Hepatic stellate cell (primary cell): Measurements from ENCODE around the gene COQ10A.

ENCODE experiments used
- DNase-seq: peaks from one replicate; pipeline ENCODE4 v3.0.0; 2011; ENCODE audit warnings: low spot score

The COQ10A gene

DNA sequence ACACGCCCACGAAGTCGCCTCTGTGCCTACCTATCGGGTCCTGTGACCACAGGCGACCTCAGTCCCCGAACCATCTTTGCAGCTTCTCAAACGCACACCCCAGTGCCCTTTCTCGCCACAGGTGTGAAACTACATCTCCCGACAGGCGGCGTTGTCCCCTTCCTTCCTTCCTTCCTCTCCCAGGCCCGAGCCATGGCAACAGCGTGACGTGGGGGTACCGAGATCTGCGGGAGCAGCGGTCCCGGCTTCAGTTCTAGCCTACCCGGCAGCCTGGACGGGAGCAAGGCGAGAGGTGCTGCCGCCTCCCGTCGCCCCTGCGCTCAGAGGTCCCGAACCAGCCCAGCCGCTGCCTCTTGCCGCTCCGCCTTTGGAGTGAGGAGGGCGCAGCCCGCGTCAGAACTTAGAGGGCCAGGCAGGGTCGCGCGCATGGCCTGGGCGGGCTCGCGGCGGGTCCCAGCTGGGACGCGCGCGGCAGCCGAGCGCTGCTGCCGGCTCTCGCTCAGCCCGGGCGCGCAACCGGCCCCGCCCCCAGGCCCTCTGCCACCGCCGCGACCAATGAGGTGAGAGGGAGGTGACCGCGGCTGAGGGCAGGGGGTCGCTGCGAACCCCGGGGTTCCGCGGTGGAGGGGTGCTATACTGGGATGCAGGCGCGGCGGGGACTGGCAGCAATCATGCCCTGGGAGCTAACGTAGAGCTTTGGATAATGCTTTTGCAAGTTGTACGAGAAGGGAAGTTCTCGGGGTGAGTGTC is at the start of gene COQ10A:
Gene COQ10A, plus strand, starts transcription at position 250 of the 750 bp plus-strand sequence. Its CDS starts 177 bp downstream, at position 427.
- peak; percentile 95 for DNase-seq

DNA sequence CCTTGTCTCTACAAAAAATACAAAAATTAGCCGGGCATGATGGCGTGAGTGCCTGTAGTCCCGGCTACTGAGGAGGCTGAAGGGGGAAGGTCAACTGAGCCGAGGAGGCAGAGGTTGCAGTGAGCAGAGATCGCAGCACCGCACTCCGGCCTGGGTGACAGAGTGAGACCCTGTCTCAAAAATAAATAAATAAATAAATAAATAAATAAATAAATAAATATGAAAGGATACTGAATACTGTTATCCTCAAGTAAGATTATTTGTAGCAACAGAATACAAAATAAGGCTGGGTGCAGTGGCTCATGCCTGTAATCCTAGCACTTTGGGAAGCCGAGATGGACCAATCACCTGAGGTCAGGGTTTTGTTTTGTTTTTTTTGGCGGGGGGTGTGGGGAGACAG is 46.9 kb upstream of the COQ10A start:
- DNase-seq: no peak

DNA sequence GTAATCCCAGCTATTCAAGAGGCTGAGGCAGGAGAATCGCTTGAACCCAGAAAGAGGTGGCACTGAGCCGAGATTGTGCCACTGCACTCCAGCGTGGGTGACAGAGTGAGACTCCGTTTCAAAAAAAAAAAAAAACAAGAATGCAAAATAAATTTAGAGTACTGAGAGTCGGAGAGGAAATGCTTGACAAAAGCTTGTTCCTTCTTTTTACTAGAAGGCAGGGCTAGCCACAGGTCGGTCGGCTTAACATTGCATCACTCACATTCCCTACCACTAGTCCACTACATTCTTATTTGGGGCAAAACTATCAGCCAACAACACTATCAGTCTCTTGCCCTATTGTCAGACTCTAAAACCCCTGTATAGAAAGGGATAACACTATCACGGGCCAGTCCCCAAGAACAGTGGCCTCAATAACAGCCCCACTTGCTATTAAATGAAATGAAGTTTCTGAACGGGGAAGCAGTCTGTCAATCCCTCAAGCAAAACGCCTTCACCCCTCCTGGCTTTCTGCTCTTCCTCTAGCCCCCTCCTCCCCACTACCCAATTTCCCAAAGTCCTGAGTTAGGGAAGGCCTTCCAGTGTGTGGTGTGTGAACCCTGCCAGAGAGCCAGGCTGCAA is 46.0 kb upstream of the COQ10A start:
- DNase-seq: peak; percentile 64

DNA sequence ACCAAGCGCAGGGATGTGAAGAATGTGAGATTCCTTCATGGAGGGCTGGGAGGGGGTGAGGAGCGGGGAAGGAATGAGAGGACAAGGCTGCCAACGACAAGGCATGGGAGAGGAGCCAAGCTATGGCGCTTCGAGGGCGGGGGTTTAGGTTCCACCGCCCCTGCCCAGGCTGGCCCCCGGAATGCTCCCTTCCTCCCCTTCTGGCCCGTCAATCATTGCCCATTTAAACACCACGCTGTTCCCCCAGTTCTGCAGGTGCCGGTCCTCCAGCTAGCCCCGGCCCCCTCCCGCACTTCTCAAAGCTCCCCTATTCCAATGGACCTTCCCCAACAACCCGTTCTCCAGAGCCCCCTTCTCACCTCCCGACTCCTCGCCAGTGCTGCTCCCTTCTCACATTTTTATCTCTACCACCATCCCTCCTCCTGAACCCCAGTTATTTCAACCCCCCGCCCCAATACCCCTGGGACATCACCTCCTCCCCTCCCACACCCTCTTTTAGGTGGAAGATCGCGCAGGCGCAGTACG is 45.4 kb upstream of the COQ10A start:
- DNase-seq: peak; percentile 93

DNA sequence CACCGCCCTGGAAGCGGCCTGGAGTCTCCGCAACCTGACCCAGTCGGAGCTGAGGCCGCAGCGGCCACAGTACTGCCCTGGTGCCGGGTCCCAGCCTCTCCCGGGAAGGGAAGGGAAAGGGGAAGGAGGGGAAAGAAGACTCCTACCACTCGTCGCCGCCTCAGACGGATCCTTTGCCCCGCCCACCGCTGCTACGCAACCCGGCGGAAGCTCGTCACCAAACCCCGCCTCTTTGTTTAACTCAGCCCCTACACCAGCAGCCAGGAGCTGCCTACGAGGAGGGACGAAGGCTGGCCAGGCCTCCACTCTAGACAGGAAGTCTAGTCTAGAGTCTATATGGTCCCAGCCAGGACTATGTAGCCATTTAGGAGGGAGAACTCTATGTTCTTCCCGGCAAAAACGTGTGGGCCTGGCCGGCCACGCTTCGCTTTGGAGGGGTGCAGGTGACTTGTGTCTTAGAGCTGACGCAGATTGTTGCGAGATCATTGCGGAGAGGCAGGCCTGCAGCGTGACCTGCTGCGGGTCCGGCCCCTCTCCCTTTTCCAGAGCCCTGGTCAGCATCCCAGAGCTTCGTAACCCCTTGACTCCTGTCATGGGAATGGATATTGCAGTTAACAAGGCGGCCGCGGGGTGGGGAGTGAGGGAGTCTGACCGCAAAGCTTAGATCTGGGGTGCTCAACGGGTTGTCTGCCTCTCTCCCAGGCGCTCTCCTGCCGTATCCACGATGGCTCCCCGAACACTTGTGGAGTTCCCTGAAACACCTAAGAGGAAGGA is 44.8 kb upstream of the COQ10A start, which contains the start of gene RNF41:
Gene RNF41, minus strand, starts transcription at position 166 of the 774 bp plus-strand sequence. CDS start 7,875 bp downstream, outside the sequence.
- peak; percentile 98 for DNase-seq

DNA sequence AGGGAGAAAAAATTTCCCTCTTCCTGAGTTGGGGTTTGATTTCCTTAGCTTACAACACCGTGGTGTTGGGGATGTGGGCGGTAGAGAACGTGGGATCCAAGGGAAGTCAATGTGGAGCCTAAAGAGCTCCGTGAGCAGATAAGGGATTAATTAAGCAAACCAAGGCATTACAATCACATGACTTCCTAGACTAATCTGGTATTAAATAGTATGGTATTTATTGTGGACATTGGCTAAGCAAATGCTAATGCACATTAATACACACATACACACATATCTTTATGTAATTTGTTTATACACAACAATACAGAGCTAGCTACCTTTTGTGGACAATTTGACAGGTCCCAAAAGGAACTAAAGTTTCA is 44.2 kb upstream of the COQ10A start:
- DNase-seq: no peak

DNA sequence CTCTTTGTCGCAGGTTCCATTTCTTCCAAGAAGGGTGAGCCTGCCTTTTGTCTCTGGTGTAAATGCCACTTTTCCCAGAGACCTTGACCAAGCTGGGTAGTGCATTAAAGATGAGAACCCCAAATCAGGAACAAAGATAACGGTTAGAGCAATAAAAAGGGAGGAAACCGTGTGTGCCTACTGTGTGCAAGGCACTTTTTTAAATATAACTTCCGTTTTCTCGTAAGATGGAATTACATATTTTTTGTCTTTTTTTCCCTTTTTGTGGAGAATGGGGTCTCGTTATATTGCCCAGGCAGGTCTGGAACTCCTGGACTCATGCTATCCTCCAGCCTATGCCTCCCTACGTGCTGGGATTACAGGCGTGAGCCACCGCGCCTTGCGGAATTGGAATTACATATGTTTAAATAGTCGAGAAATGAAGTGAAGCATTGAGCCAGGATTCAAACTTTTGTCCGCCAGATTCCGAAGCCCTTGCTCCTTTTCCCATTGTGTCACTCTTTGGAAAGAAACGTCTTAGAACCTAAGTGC is 43.1 kb upstream of the COQ10A start:
- no peak for DNase-seq

DNA sequence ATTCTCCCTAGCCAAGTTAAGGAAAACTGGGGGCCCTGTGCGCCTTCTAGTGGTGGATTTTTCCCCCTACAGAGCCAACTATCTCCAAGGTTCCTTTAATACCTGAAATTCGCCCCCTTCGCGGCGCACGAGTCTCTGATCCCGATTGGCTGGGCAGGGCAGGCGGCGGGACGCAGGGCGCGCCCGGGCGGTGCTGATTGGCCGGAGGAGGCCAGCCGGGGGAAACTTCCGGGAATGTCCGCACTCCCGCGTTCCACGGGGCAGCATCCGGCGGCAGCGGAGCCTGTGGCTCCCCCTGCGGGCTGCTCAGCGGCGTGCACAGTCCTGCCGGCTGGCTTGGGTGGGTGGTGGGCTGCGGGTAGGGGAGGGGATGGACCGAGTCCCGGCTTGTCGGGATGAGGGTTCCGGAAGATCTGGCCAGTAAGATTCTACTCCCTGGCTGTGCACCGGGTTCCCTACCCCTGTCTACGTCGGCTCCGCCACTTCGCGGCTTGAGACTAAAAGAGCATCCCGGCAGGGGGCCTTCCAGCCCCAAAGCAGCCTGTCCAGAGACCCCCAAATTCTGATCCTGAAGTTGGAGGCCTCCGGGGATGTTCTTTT is 42.5 kb upstream of the COQ10A start, which contains the start of gene NABP2:
Gene NABP2, plus strand, starts transcription at position 241 of the 600 bp plus-strand sequence. CDS start 515 bp downstream, outside the sequence.
- peak; percentile 100 for DNase-seq

DNA sequence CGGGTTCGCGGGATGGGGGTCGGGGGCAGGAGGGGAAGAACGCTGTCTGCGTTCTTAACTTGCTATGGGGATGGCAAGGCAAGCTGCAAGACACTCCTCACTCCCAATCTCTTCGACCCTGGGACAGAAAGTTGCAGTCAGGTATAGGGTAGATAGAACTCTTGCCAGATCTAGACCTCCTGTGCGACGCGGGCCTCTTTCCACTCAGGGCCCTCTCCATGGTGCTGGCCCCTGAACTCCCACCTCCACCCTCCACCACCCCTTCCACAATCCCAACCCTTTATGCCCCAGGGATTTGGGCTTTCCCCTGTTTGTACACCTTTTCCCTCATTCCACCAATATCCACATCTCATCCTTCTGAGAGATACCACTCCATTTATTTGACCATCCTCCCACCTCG is 41.8 kb upstream of the COQ10A start:
- DNase-seq: no peak

DNA sequence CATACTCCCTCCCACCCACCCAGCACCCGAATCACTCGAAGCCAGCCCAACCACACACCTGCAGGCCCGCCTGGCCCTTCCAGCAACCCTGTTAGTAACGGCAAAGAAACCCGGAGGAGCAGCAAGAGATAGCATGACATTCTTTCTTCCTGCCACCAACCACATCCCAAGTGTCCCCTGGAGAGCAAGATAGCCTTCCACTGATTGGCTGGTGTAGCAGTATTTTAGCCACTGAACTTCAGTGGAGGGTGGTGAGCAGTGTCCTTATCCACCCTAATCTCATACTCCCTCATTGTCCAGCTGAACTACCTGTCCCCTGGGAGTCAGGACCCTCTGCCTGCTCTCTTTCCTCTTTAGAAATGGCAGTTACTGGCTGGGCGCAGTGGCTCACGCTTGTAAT is 37.7 kb upstream of the COQ10A start:
- no peak for DNase-seq

DNA sequence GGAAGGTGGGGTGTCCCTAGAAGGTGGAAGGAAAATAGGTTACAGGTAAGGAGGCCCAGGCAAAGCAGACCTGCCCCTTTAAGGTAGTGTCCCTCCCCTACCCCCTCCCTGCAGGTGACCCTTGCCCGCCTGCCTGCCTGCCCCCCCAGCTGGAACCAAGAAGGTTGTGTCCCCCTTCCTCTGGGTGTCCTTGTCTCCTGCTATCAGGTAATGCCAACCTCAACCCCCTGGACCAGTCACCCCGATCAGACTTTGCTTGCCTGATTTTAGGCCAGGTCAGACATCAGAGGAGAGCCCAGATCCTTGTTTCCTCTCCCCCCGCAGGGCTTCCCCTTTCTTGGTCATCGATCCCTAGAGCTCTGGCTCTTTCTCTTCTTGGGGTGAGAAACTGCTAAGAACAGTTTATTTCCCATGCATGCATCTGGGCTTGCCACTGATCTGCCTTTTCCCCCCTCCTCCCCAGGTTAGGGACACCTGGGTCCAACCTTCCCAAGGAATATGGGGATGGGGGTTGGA is 36.8 kb upstream of the COQ10A start, which contains the start of gene SLC39A5:
Gene SLC39A5, plus strand, starts transcription at position 136 of the 516 bp plus-strand sequence. CDS start 1,224 bp downstream, outside the sequence.
- no peak for DNase-seq

DNA sequence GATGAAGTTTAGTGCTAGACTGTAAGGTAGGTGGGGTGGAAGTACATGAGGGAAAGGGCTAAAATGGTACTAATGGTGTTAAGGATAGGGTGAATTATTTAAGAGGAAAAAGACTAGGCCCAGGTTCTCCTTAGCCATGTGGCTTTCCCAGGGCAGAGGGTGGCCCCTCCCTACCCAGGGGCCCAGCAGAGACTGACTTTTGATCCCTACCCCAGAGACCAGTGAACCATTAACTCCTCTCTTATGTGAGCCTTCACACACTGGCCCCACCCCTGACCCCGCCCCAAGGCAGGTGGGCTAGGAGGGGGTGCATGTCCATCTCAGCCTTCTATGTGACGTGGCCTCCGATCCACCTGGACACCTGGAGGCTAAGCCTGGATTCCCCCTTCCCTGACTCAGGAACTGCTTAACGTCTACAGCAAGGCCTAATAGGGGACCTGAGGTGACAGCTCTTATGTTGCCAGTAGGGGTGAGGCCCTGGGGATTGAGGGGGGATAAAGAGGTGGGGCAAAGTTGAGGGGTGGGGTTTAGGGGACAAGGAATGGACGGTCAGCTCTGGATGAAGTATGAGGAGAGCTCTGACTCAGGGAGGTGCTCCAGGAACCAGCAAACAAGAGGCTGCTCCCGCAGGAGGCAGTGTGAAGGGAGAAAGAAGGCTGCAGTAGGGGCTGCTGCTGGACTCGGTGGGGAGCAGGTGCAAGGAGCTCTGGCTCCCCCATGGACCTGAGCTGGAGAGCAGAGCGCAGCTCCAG is 36.1 kb upstream of the COQ10A start:
- DNase-seq: no peak

DNA sequence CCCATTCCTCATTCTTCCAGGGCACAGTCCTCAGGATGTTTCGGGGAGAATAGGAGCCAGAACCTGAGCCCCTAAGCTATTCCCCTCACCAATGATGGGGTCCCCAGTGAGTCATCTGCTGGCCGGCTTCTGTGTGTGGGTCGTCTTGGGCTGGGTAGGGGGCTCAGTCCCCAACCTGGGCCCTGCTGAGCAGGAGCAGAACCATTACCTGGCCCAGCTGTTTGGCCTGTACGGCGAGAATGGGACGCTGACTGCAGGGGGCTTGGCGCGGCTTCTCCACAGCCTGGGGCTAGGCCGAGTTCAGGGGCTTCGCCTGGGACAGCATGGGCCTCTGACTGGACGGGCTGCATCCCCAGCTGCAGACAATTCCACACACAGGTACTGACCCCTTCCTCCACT is 35.6 kb upstream of the COQ10A start:
- no peak for DNase-seq

DNA sequence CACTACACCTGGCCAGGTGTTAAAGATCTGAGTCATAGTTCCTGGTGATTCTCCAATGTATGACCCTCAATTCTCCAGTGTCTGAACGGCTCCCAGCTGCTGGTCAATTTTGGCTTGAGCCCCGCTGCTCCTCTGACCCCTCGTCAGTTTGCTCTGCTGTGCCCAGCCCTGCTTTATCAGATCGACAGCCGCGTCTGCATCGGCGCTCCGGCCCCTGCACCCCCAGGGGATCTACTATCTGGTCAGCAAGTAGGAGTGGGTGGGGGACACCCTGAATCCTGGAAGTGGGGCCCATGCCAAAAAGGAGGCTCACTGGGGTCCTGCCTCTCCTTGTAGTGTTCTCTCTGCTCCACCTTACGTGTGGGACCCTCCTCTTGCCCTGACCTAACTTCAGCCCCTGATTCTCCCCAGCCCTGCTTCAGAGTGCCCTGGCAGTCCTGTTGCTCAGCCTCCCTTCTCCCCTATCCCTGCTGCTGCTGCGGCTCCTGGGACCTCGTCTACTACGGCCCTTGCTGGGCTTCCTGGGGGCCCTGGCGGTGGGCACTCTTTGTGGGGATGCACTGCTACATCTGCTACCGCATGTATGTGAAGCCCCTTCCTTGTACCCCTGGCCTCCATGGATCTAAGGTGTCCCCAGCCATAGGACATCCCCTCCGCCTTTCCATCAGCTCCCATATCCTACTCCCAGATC is 31.9 kb upstream of the COQ10A start:
- DNase-seq: no peak

DNA sequence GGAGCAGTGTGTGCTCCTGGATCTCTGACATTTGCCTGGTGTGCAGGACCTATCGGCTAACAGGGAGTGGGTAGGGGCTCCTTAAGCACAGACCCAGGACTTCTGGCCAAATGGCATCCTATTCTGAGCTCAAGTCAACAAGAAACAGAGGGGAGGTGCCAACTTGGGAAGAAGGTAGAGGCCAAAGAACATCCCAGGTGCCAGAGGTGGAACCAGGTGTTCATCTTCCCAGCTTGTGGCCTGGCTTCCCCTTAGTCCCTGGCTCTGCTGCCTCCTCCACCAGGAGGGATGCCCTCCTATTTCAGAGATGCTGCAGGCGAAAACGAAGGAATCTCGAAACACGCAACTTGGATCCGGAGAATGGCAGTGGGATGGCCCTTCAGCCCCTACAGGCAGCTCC is 30.7 kb upstream of the COQ10A start:
- no peak for DNase-seq

DNA sequence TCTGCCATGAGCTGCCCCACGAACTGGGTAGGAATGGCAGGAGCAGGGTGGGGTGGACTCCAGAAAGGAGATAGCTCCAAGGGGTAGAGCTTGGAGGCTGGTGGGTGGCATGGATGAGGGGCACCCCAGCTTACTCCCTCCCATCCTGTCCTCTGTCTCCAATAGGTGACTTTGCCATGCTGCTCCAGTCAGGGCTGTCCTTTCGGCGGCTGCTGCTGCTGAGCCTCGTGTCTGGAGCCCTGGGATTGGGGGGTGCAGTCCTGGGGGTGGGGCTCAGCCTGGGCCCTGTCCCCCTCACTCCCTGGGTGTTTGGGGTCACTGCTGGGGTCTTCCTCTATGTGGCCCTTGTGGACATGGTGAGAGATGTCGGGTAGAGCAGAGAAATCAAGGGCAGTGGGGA is 29.8 kb upstream of the COQ10A start:
- DNase-seq: no peak

DNA sequence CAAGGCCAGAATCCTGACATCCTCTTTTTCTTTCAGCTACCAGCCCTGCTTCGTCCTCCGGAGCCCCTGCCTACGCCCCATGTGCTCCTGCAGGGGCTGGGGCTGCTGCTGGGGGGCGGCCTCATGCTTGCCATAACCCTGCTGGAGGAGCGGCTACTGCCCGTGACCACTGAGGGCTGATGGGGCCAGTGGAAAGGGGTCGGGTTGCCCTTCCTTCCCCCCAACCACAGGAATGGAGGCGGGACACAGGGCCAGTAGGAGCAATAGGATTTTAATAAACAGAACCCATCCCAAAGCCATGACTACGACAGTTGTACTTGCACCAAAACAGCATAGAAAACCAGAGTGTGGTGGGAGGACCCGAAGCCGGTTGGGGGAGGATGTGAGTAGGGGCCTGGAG is 29.2 kb upstream of the COQ10A start:
- no peak for DNase-seq

DNA sequence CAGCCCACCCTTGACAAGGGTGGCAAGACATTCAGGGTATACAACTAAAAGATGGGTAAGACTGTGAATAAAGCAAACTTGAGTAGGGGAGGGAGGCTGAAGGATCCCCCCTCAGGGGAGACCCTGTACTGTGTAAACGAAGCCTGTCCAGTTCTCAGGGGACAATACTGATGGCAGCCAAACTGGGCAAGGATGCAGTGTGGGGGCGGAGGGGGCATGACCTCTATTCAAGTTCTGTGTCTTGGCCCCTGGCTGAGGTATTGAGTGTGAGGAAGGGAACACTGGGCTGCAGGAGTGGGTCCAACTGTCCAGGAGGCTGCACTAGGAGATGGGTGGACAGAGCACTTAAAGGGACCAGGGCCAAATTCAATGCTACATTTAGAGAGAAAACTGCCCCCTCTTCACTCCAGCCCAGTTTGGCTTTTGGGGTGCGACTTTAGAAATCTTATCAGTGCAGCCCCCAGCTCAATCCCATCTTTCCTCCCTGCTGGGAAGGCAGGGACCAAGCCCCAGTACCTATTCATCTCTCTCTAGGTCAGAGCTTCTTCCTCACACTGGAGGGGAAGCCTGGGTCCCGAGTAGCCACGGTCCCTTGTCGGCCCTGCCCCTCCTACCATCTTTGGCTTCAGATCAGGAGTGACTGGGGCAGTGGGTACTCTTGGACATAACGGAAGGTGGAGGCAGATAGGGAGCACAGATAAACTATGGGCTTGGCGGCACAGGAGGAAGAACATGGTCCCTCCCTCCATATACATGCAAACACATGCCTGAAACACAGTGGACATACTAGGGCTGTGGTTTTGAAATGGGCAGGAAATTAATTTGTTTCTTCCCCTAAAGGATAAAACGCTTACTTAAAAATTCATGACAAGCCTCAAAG is 25.1 kb upstream of the COQ10A start:
- no peak for DNase-seq

DNA sequence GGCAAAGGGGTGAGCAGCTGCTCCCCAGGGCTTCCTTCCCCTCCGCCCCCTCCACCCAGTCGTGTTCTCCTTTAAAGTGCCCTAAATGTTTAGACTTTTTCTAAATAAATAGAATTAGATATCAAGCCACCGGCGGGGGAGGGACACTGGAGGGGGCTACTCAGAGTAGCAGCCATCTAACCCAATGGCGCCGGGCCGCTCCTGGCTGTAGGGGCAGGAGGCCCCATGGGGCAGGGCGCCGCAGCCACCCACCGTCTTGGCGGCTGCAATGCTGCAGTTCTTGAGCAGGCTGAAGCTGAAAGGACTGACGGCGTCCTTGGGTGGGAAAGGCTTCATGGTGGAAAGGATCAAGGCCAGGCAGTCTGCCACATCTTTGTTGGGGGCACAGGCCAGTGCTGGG is 23.8 kb upstream of the COQ10A start:
- no peak for DNase-seq
